GM18861 (cell line): ENCODE data around the gene PANX3.

ENCODE experiments used
- ATAC-seq: cut with Tn5 transposase; IDR thresholded peaks from one replicate; pipeline ENCODE4 v1.9.1; 2021; ENCODE audit not compliant: unreplicated experiment

Gene PANX3

DNA sequence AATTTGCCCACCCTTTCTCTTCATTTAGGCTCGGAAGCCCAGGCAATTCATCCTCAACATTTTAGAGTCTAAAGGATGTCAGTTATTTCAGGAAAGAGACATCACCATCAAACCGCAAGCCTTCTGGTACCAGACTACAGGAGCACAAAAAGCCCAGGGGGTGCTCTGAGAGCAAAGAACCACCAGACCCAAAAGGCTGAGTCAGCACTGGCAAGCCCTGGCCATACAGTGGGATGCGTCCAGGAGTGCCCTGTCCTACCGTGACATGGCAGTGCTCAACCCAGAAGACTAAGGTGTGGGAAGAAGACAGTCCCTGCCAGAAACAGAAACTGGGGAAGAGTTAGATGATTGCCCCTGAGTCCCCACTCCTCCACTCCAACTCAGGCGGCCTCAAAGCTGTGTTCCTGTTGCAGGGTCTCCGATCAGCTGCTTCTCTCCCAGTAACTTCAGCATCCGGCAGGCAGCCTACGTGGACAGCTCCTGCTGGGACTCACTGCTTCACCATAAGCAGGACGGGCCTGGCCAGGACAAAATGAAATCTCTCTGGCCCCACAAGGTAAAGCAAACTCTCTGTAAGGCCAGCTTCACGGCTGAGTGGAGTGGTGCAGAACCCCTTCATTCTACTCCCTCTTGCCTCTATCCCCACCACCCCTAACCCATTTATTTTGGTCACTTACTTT is 1.5 kb downstream of the PANX3 start:
- ATAC-seq: no peak

DNA sequence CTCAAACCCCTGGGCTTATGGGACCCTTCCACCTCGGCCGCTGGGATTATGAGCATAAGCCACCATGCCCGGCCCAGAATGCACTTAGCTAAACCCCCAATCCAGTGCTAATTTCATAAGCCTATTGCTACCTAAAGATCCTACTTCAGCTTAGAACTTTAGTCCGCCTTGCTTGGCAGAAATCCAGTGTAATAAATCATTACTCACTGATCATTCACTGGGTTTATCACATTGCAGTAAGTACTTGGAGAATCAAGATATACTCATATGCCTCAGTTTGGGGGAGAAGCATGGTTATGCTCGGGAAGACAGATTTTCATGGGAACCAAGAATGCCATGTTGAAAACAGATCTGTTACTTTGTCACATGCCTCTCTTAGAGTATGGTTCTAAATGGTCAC is 7.6 kb downstream of the PANX3 start:
- no peak for ATAC-seq

DNA sequence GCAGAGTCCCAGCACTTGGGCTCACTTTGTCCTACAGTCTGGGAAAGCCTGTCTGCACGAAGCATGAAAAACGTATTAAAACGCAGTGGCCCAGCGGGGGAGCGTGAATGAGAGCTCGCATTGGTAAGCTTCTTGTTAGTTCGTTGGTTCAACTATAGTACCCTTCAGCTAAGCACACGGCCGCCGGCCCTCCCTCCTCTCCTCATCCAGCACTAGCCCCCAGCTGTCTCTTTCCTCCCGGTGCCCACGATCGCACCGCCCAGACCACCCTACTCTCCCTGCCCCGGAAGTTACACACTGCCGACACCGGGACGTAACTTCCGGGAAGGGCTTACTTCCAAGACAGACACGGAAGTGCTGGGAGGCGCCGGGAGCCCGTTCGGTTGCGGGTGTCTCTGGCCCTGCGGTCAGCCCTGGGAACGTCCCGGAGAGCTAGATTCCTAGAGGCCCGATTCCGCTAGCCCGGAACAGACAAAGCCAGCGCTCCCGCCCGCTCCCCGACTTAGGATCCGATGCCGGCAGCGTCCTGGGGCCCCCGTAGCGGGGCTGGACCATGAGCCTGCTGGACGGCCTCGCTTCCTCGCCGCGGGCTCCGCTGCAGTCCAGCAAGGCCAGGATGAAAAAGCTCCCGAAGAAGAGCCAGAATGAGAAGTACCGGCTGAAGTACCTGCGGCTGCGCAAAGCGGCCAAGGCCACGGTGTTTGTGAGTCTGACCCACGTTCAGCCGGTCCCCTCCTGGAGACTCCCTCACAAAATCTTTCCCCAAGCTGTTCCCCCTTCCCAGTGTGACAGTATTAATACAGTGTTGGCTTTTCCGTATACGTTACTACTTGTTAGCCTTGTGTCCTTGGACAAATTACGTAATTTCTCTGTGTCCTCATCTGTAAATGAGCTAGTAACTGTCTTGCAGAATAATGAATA is 11.6 kb downstream of the PANX3 start, which contains the start of gene TBRG1:
TBRG1 (plus strand) TSS at position 334 of the 921 bp plus-strand sequence; CDS start at position 554, 220 bp downstream.
- peak; percentile 94 for ATAC-seq

DNA sequence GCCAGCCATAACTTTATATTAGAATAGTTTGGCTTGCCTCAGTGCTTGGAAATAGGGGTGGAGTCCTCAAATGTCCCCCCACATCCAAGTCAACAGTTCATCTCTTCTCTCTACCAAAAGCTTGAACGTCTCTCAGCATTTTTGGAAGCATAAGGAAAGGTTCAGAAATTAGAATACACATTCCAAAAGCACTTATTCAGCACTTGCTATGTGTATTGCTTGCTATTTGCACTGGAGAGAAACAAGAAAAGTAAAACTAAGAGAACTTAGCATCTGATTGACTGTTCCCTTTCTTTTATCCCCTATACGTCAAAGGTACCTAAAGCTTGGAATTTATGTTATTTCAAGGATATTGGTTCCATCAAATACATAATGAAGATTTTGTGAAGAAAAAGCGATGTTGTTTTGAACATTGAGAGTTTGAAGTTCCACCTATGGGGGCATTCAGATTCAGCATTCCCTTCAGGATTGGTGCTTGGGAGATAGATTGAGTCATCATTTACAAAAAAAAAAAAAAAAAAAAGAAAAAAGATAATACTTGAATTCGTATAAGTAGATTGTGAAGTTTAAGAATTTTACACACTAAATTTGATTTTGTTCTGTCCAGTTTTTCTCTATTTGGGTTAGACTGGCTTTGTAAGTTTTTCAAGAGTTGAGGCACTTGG is 12.8 kb downstream of the PANX3 start:
- ATAC-seq: no peak

DNA sequence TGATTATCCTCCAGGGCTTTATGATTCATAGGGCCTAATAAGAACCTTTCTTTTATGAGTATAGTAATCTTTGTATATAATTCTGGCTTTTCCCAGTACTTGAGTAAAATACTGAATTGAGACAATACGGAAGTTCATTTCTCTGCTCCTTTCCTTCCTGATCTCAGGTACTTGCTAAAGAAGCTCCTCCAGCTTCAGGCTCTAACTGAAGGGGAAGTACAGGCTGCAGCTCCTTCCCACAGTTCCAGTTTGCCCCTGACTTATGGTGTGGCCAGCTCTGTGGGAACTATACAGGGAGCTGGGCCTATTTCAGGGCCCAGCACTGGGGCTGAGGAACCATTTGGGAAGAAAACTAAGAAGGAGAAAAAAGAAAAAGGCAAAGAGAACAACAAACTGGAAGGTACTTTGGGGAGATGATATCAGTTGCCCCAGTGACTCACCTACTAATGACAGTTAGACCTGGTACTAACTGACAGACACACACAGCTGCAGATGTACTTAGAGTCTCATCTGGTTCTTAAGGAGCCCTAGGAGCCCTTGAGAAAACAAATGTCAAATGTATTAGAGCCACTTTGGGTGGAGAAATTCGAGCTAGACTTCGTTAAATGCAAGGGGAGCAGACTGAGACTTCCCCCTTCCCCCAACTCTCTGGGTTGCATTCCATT is 14.4 kb downstream of the PANX3 start:
- no peak for ATAC-seq

DNA sequence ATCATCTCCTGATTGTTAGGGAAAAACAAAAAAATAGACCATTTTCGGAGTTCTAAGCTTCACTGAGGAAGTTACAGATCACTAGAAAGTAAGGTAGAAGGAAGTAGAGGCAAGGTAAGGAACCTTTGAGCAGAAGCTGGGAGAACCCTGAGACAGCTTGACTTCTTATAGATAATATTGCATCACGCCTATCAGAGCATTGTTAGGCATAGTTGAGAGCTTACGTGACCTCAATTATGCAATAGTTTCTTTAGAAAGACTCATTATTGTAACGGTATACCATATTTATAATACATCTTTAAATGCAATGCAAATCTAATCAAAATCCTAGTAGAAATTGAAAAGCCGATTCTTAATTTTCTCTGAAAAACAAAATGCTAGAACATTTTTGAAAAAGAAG is 16.3 kb downstream of the PANX3 start:
- no peak for ATAC-seq

DNA sequence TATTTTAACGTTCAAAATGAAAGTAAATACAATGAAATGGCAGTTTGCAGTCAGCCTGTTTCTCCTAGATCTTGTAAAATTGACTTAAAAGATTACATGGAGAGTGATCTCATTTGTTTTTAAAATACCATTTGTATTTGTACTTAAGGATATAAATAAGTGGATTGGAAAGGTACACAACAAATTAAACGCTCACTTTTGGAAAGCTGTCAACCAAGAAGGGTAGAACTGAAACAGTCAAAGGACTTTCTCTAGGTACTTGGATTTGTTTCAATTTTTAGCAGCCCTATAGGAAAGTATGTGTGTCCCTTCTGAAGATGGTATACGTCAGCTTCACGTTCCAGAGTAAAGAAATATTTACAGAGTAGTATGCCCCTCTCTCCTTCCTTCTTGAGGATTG is 18.7 kb downstream of the PANX3 start:
- no peak for ATAC-seq

DNA sequence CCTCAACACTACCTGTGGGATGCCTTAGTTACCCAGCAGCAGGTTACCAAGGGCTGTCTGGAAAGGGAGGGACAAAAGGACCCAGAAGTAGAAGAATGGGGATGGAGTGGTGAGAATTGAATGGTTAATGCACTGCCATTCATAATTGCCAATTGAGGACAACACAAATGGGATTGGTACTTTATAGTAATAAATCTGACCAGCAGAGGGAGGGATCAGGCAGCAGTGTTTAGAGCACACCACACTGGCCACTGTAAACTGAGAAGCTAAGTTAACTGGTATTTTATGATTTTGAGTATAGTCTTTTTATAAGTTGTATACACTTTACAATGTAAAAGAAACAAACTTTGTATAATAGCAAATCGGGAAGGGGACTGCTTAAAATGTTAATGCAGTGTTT is 22.1 kb downstream of the PANX3 start:
- ATAC-seq: no peak

DNA sequence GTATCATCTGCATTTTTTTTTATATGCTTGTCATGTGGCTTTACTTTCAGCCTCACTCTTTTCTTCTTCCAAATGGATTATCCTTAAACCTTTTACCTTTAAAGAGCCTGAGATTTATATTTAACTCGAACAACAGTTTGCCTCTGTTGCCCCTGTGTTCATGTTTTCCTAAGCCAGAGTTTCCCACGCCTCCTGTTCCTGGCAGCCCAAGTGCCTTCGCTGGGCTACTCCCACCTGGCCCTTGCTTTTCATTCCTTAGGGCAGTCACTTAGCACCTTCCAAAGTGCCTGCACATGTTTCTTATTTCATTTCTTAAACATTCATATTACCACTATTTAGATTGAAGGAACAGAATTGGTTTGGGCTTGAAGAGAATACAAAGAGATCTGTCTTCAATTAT is 24.7 kb downstream of the PANX3 start:
- ATAC-seq: no peak

DNA sequence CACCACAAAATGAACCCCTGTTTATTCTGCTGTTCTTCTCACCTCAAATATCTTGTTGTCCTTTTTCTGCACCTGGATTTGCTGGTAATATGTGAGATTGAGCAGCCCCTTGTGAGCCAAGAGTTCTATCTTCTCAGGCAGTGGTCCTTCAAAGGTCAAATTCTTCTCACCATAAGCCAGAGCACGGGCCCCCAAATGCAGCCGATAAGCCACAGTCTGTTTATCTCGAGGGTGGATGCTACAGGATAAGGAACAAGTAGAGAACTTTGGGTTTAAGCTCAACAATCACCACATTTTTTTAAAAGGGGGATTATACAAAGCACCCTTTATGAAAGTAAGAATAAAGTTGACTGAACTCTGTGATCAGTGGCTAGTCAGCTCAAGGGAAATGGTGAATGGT is 27.3 kb downstream of the PANX3 start:
- no peak for ATAC-seq

DNA sequence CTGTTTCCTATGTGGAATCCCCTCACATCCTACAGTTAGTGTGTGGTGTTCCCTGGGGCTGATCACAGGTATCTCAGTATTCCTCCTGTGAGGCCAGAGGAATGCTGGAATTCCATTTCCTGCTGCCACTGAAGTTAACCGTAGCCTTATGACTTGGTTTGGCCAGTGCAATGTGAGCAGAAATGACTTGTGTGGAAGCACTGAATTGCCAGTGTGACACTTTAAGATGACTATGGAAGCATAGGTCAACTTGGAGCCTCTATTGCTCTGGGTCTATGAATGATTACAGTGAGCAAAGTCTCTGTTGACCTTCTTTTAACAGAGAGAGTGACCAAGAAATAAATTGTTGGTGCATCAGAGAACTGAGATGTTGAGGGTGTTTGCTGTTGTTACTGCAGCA is 28.0 kb downstream of the PANX3 start:
- ATAC-seq: no peak

DNA sequence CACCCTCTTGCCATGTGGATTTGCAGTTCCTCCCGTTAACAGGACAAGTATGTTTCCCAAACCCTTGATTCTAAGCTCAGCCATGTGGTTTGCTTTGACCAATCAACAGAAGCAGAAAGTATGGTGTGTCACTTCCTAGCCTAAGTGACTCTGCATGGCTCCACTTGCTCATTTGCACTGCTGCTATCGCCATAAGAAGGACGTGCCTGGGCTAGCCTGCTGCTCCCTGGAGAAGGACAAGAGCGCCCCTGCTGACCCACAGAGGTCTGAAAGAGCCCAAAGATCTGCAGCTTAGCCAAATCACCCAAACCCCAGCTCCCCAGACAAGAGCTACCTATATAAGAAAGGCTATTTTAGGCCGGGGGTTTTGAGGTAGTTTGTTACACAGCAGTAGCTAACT is 29.4 kb downstream of the PANX3 start:
- no peak for ATAC-seq

DNA sequence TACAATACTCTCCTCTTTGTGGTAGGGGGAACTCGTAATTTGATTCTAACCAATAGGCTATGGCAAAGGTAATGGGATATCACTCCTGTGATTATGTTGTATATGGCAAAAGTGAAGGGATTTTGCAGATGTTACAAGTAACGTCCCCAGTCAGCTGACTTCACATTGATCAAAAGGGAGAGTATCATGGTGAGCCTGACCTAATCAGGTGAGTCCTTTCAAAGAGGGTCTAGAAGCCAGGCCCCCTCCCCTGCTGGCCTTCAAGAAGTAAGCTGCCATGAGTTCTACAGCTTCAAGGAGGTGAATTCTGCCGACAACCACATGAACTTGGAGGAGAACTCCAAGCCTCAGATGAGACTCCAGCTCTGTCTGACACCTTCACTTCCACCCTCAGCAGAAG is 31.4 kb downstream of the PANX3 start:
- no peak for ATAC-seq

DNA sequence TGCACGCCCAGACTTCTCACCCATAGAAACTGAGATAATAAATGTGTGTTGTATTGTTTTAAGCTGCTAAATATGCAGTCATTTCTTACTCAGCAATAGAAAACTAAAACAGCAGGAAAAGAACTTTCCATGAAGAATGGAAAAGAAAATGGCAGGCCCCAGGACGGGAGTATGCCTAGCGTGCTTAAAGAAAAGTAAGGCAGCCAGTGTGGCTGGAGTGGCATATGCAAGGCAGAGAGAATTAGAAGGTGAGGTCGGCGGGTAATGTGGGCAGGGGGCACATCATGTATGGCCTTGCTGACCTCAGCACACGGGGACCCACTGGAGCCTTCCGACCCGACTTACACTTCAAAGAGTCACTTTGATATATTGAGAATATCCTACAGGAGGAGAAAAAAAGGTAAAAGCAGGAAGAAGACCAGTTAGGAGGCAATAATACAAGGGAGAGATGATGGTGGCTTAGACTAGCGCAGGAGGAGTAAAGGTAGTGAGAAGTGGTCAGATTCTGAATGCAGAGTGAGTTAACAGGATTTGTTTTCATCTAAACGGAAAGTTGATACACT is 31.9 kb downstream of the PANX3 start:
- ATAC-seq: no peak

DNA sequence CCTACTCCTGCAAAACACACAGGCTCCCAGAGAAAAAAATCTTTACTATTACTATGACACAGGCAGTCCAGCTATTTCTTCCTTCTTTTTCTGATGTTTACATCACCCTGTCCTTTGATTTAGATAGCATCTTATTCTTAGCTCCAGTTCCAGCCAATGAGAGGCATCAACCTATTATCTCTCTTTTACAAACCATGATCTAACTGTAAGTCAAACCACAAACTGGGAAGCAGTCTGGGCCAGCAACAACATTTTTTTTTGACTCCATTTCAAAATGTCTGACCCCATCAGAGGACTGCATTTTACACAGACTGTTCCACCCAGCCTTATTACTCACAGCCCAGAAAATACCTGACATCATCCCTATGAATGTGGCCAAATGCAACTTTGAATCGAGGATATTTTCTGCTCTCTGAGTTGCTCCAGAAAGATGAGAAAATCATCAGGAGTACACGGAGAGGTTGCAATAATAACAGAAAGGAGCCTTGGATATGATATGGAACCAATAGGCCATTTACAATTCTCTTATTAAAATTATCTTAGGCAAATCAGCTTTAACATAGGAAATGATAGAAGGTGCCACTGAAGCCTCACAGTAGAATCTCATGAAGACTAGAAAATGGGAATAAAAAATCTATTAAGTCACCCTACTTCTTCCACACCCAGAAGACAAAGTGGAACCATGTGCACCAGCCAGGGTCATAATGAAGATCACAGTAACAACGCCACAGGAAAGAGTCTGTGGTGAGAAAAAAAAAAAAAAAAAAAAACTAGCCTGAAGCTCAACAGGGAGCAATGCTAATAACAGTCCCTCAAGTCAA is 32.6 kb downstream of the PANX3 start:
- ATAC-seq: no peak

DNA sequence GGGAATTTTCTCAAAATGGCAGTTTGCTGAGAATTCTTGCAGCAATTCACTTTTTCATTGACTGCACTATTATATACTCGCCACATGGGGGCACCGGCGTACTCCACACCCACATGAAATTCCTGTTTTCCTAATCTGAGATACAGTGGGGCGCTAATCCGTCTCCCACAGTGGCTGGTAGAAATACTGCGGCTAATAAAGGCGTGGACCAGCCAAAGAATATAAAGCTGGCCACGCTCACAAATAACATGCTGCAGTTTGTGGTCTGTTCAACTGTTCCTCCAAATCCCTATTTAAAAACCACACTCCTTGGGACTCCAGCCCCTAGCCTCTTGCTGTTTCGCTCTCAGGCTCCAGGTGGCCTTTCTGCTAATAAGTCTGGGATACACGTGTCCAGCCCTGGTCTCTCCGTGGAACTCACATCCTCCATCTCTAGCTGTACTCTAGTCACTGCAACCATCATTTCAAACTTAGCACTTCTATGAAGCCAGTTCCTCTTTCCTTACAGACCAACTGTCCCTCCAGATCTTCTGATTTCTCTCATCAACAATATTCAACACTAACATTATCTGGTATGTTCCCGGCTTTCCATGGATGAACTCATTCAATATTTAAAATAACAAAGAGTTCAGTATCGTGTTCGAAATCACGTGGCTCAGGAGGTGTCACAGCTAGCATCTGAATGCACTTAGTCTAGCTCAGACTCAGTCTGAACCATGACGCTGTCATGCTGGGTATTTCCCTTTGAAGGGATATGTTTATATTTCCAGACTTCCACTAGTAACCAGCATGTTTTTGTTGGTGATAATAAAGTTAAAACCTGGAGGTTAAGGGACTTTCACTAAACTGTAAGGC is 33.4 kb downstream of the PANX3 start:
- no peak for ATAC-seq

DNA sequence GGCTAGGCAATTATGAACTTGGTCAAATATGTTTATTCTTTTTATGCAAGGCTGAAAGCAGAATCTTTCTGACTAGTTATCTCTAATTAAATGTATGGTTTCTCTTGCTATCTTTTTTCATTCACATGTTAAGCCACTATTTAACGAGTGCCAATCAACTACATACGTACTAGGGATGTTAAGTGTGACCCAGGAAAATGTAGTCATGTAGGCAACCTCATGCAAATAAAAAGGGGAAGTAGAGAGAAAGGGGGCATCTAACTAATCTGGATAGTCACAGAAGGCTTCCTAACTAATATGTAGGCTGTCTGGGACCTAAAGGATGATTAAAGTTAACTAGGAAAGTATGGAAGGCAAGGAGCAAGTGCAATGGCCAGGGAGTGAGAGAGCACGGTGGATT is 34.9 kb downstream of the PANX3 start:
- ATAC-seq: peak; percentile 61

DNA sequence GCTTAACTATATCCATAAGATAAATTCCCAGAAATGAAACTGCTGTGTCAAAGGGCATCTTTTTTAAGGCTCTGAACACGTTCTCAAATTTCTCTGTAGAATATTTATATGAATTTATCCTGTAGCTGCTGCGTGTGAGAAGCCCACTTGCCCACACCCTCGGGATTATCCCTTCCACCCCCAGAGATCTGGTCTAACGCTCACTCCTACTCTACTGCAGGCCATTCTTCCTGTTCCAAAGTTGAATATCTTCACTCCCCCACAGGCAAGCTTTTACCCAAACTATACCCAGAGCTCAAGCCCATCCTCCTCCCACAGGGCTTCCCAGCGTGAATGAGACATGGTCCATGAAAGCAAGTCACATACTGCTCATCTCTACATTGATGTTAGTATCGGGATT is 37.4 kb downstream of the PANX3 start:
- ATAC-seq: no peak
